ENCODE data around the gene EZH2. TPM values are rescaled to one million over a fixed set of nuclear protein-coding genes. Genes with fewer than 3 reads are reported as not detected.

The EZH2 gene
- total RNA-seq, 4 donors from 2014 or later = 6.8 to 22.4 (median 8.2) TPM

GRCh38 chr7:148916186-148916585 lies 32.1 kb upstream of the EZH2 start:
- no peaks in the 10 kb centered on the region for H3K9me3 ChIP-seq
- no peaks in the 10 kb centered on the region for H3K4me1 ChIP-seq
- no peaks in the 10 kb centered on the region for H3K36me3 ChIP-seq
- no peak overlapping the region for H3K27ac ChIP-seq
- no peaks in the 10 kb centered on the region for H3K27me3 ChIP-seq
- DNase-seq (ENCODE audit: low spot score in 2 of 2) = no peak
- TF ChIP-seq EP300 (IDR thresholded peaks at IDR 0.05) (no peak), POLR2AphosphoS5 (IDR thresholded peaks at IDR 0.05) (no peak), CTCF (IDR thresholded peaks at IDR 0.05) (no peak), POLR2A (IDR thresholded peaks at IDR 0.05) (no peak)
- no peak overlapping the region for H3K4me3 ChIP-seq
- WGBS = 38% methylated on average over 1 of the region's 1 CpG

GRCh38 chr7:148915211-148915610 lies 31.1 kb upstream of the EZH2 start:
- Histone ChIP-seq H3K4me3 (no peak overlapping the region), H3K27ac (no peak overlapping the region), H3K4me1 (no peaks in the 10 kb centered on the region), H3K27me3 (no peaks in the 10 kb centered on the region), H3K9me3 (no peaks in the 10 kb centered on the region), H3K36me3 (no peaks in the 10 kb centered on the region)
- TF ChIP-seq EP300 (IDR thresholded peaks at IDR 0.05) = no peak
- no peak for TF ChIP-seq POLR2A (IDR thresholded peaks at IDR 0.05)
- TF ChIP-seq POLR2AphosphoS5 (IDR thresholded peaks at IDR 0.05) = no peak
- TF ChIP-seq CTCF (IDR thresholded peaks at IDR 0.05) = no peak
- 79% methylated on average over 7 of the region's 7 CpGs for WGBS
- DNase-seq (ENCODE audit: low spot score in 2 of 2) = peak in 1 of 2 donors; percentile 24

- peak in 1 of 2 donors; percentile 40 for DNase-seq (ENCODE audit: low spot score in 2 of 2)
- WGBS = 66% methylated on average over 8 of the region's 10 CpGs
- Histone ChIP-seq H3K27ac (no peak overlapping the region), H3K9me3 (no peaks in the 10 kb centered on the region), H3K27me3 (no peaks in the 10 kb centered on the region), H3K36me3 (no peaks in the 10 kb centered on the region), H3K4me1 (no peaks in the 10 kb centered on the region), H3K4me3 (no peak overlapping the region)
- TF ChIP-seq EP300 (IDR thresholded peaks at IDR 0.05) (no peak), CTCF (IDR thresholded peaks at IDR 0.05) (no peak), POLR2A (IDR thresholded peaks at IDR 0.05) (no peak), POLR2AphosphoS5 (IDR thresholded peaks at IDR 0.05) (no peak)
Measured at GRCh38 chr7:148914208-148914777, 30.2 kb upstream of the EZH2 start.

GRCh38 chr7:148912758-148913541 lies 28.9 kb upstream of the EZH2 start:
- Histone ChIP-seq H3K36me3 (no peaks in the 10 kb centered on the region), H3K27ac (no peak overlapping the region), H3K9me3 (no peaks in the 10 kb centered on the region), H3K27me3 (no peaks in the 10 kb centered on the region), H3K4me3 (no peak overlapping the region), H3K4me1 (peaks cover 4% of the 10 kb centered on the region)
- no peak for DNase-seq (ENCODE audit: low spot score in 2 of 2)
- WGBS = 78% methylated on average over 8 of the region's 8 CpGs
- TF ChIP-seq POLR2AphosphoS5 (IDR thresholded peaks at IDR 0.05) = no peak
- TF ChIP-seq CTCF (IDR thresholded peaks at IDR 0.05) = no peak
- TF ChIP-seq EP300 (IDR thresholded peaks at IDR 0.05) = no peak
- TF ChIP-seq POLR2A (IDR thresholded peaks at IDR 0.05) = no peak

GRCh38 chr7:148912151-148912550 lies 28.1 kb upstream of the EZH2 start:
- 93% methylated on average over 4 of the region's 4 CpGs for WGBS
- no peak for DNase-seq (ENCODE audit: low spot score in 2 of 2)
- Histone ChIP-seq H3K36me3 (no peaks in the 10 kb centered on the region), H3K4me3 (no peak overlapping the region), H3K27ac (no peak overlapping the region), H3K27me3 (no peaks in the 10 kb centered on the region), H3K9me3 (no peaks in the 10 kb centered on the region), H3K4me1 (peaks cover 4% of the 10 kb centered on the region)
- TF ChIP-seq POLR2AphosphoS5 (IDR thresholded peaks at IDR 0.05) = no peak
- TF ChIP-seq EP300 (IDR thresholded peaks at IDR 0.05) = no peak
- no peak for TF ChIP-seq CTCF (IDR thresholded peaks at IDR 0.05)
- no peak for TF ChIP-seq POLR2A (IDR thresholded peaks at IDR 0.05)
